OCI-LY7 (cell line): ENCODE results near the gene MCRIP2. TPM values are rescaled to one million over a fixed set of nuclear protein-coding genes. Genes with fewer than 3 reads are reported as not detected.

Source experiments
- Bru-seq: library from RNA; stranded (reverse); fragments of 400-500 nt; gene quantifications from one replicate; lab custom pipeline; 2021; lab: Mats Ljungman, UMichigan
- BruChase-seq, 2 experiments: library from RNA; stranded (reverse); fragments of 400-500 nt; gene quantifications; one replicate each; lab custom pipeline; 2021; lab: Mats Ljungman, UMichigan
- BruUV-seq: library from RNA; stranded (reverse); fragments of 400-500 nt; replicated peaks from 2 replicates; lab custom pipeline; 2021; lab: Mats Ljungman, UMichigan
- CTCF ChIA-PET: fragments of 300-600 bp; sonication (Branson Sonifier 250); formaldehyde crosslinking; loops from one replicate; lab custom pipeline; 2022; ENCODE audit warnings: antibody characterized with exemption; ENCODE audit not compliant: unreplicated experiment; lab: Charles Lee
- POLR2A ChIA-PET: fragments of 300-600 bp; sonication (Branson Sonifier 250); formaldehyde crosslinking; loops from one replicate; lab custom pipeline; 2022; ENCODE audit warnings: antibody characterized with exemption; lab: Charles Lee
- DNase-seq: peaks from one replicate; pipeline ENCODE4 v3.0.0-alpha.2; 2015; ENCODE audit warnings: low spot score
- H2AFZ ChIP-seq: fragments of 200-600 bp; sonication (generic), shearing (Covaris generic); 2 replicates; pipeline ENCODE4 v1.6.1; 2014; ENCODE audit warnings: mild to moderate bottlenecking, antibody characterized with exemption, low read length, moderate library complexity
- H3K27ac ChIP-seq: fragments of 200-600 bp; sonication (generic); 2 replicates; pipeline ENCODE4 v1.5.1; 2014; ENCODE audit warnings: mixed run types, low read depth, mild to moderate bottlenecking, moderate library complexity, low read length, inconsistent platforms; ENCODE audit not compliant: poor library complexity, severe bottlenecking
- H3K36me3 ChIP-seq: fragments of 200-600 bp; sonication (generic); 2 replicates; pipeline ENCODE4 v1.6.1; 2014; ENCODE audit warnings: mild to moderate bottlenecking, antibody characterized with exemption, low read length, moderate library complexity, mixed read lengths; ENCODE audit not compliant: insufficient read depth
- H3K4me1 ChIP-seq: fragments of 200-600 bp; sonication (generic); 2 replicates; pipeline ENCODE4 v1.5.1; 2014; ENCODE audit warnings: mild to moderate bottlenecking, low read length; ENCODE audit not compliant: insufficient read depth, poor library complexity, severe bottlenecking
- H3K4me2 ChIP-seq: fragments of 200-600 bp; sonication (generic); 2 replicates; pipeline ENCODE4 v1.6.1; 2014; ENCODE audit warnings: mild to moderate bottlenecking, low read length
- H3K4me3 ChIP-seq: fragments of 200-600 bp; sonication (generic); 2 replicates; pipeline ENCODE4 v1.5.1; 2014; ENCODE audit warnings: mild to moderate bottlenecking, low read depth, low read length; ENCODE audit not compliant: poor library complexity, severe bottlenecking
- H3K79me2 ChIP-seq: fragments of 200-600 bp; sonication (generic); 2 replicates; pipeline ENCODE4 v1.6.1; 2016; ENCODE audit warnings: low read depth, mild to moderate bottlenecking, low read length, moderate library complexity, mixed read lengths; ENCODE audit not compliant: insufficient read depth
- H3K9me2 ChIP-seq: fragments of 200-600 bp; sonication (generic); 2 replicates; pipeline ENCODE4 v1.6.1; 2016; ENCODE audit warnings: mild to moderate bottlenecking, low read length, mixed read lengths; ENCODE audit not compliant: insufficient read depth
- H3K9me3 ChIP-seq: fragments of 200-600 bp; sonication (generic); 2 replicates; pipeline ENCODE4 v1.6.1; 2014; ENCODE audit warnings: mild to moderate bottlenecking, mixed run types, low read length, mixed read lengths
- H4K20me1 ChIP-seq: fragments of 200-600 bp; sonication (generic); 2 replicates; pipeline ENCODE4 v1.6.1; 2014; ENCODE audit warnings: mild to moderate bottlenecking, antibody characterized with exemption, low read length, moderate library complexity, mixed read lengths; ENCODE audit not compliant: insufficient read depth
- EZH2phosphoT487 ChIP-seq: fragments of 200-600 bp; sonication (generic); IDR thresholded peaks from 2 replicates; pipeline ENCODE4 v1.6.1; 2018; ENCODE audit warnings: low read depth, borderline replicate concordance, mild to moderate bottlenecking, mixed run types, antibody characterized with exemption, low read length, moderate library complexity, mixed read lengths
- intact Hi-C: fragments of 100-400 bp; cut with micrococcal nuclease; formaldehyde crosslinking; loops from one replicate; pipeline ENCODE4 v1.10.0; 2022; ENCODE audit not compliant: unreplicated experiment
- long read RNA-seq: library from polyadenylated mRNA; stranded (forward); transcript quantifications from one replicate; pipeline ENCODE4 v2.0.0, GENCODE V29; 2022
- total RNA-seq, 2 experiments: library from RNA; depleted of rRNA in 1 of 2; stranded (reverse); fragments of >200 nt in 1 of 2; shearing (Covaris generic) in 1 of 2; gene quantifications; 2 replicates each; pipeline ENCODE4 v1.2.3, GENCODE V29; 2014 to 2022
- TF ChIP-seq, protein P1 (sequence below): fragments of 200-600 bp; sonication (generic); conservative IDR thresholded peaks from 2 replicates; pipeline ENCODE4 v1.5.1; 2014; ENCODE audit warnings: mild to moderate bottlenecking, antibody characterized with exemption, low read length, moderate library complexity, mixed read lengths

MCRIP2 gene, protein sequence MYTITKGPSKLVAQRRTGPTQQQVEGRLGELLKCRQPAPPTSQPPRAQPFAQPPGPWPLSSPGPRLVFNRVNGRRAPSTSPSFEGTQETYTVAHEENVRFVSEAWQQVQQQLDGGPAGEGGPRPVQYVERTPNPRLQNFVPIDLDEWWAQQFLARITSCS
- total RNA-seq (2014; rRNA removed; shearing (Covaris generic)) (62.8 and 63.2 TPM in 2 replicates), total RNA-seq (2022) (47.8 and 64.1 TPM in 2 replicates), Bru-seq, nascent RNA (percentile 59 among the genes with signal in this experiment), BruChase-seq, experiment 1, labeled RNA remaining after a 6-hour chase (percentile 71 among the genes with signal in this experiment), BruChase-seq, experiment 2, labeled RNA remaining after a 2-hour chase (percentile 69 among the genes with signal in this experiment)
- long read RNA-seq, transcript MCRIP2-201 (5 exons, 946 nt), result major isoform, 17 of 47 reads
- long read RNA-seq, partial matches to known transcripts, result 15 of 47 reads
- long read RNA-seq, other reads (novel, unspliced or antisense), result 9 of 47 reads

DNA sequence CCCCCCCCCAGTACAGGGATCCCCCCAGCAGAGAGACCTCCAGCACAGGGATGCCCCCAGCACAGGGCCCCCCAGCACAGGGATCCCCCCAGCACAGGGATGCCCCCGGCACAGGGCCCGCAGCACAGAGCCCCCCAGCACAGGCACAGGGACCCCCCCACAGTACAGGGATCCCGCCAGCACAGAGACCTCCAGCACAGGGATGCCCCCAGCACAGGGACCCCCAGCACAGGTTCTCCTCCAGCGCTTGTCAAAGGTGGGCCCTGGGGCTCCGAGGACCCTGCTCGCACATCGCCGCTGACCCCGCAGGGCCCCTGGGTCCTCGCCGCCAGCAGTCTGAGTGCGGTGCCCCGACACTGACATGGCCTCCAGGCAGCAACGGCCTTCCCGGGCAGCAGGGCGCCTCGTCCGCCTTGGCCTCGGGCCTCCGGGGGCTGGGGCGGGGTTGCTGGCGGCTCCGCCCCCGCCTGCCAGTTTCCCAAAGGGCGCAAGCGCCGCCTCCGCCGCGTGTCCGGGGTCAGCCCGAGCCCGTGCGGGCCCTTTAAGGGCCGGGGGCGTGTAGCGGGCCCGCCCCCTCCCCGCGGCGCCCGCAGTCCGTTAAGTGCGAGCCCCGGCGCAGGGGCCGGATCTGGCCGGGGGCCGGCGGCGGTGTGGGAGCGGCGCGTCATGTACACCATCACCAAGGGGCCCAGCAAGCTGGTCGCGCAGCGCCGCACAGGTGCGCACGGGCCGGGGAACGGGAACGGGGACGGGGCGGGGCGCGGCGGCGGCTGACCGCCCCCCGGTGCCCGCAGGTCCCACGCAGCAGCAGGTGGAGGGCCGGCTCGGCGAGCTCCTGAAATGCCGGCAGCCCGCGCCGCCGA is at the start of gene MCRIP2:
MCRIP2 (plus strand) TSS at position 503 of the 863 bp plus-strand sequence; CDS start at position 667, 164 bp downstream.
- Histone ChIP-seq H3K36me3 (no peaks in the 10 kb centered on the region), H3K4me2 (peak within 1 kb of the TSS; percentile 89), H3K79me2 (no peaks in the 10 kb centered on the region; the same call in 1 of the 2 replicates), H3K4me1 (peaks cover 48% of the 10 kb centered on the region), H2AFZ (peak within 1 kb of the TSS; percentile 74), H3K9me2 (no peaks in the 10 kb centered on the region), H4K20me1 (no peaks in the 10 kb centered on the region), H3K4me3 (peak within 1 kb of the TSS; percentile 78), H3K9me3 (no peaks in the 10 kb centered on the region), H3K27ac (peak within 1 kb of the TSS; percentile 40)
- BruUV-seq, result no TSS peak
- intact Hi-C loops, result no loop called here
- peak; percentile 85 for DNase-seq
- ChIA-PET CTCF (no interaction called here), POLR2A (no interaction called here)
- TF ChIP-seq, protein P1, sequence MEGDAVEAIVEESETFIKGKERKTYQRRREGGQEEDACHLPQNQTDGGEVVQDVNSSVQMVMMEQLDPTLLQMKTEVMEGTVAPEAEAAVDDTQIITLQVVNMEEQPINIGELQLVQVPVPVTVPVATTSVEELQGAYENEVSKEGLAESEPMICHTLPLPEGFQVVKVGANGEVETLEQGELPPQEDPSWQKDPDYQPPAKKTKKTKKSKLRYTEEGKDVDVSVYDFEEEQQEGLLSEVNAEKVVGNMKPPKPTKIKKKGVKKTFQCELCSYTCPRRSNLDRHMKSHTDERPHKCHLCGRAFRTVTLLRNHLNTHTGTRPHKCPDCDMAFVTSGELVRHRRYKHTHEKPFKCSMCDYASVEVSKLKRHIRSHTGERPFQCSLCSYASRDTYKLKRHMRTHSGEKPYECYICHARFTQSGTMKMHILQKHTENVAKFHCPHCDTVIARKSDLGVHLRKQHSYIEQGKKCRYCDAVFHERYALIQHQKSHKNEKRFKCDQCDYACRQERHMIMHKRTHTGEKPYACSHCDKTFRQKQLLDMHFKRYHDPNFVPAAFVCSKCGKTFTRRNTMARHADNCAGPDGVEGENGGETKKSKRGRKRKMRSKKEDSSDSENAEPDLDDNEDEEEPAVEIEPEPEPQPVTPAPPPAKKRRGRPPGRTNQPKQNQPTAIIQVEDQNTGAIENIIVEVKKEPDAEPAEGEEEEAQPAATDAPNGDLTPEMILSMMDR, result no peak
- TF ChIP-seq EZH2phosphoT487, result no peak

DNA sequence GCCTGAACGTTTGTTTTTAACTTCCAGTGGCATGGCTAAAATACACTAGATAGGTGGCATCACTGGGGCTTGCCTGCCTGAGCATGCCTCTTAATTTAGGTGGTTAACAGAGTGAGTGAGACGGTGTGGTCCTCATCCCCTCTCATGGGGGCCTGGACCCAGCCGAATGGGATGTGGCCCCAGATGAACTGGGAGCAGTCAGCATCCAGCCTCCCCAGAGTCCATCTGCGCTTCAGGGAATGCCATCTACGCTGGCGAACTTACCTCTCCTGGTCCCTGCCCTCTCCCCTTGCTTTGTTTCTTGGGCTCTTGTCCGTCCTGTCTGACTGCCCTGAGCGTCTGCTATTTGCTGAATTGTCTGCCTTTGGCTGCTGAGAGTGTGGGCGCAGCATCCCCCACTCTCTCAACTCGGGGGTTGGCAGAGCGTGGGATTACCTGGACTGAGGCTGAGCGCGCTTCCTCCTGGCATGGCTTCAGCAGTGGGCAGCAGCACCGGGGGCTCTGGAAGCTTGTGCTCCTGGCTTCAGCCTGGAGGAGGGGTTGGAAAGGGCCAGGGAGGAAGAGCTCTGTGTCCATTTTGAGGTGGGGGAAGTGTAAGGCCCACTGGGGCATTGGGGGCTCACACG is 49.6 kb upstream of the MCRIP2 start:
- TF ChIP-seq, protein P1, result no peak
- TF ChIP-seq EZH2phosphoT487, result no peak
- Histone ChIP-seq H3K4me1 (peaks cover 25% of the 10 kb centered on the region), H3K79me2 (peaks cover 20% of the 10 kb centered on the region; the same call in 1 of the 2 replicates), H3K27ac (no peak overlapping the region), H3K36me3 (peaks cover 4% of the 10 kb centered on the region; the same call in 1 of the 2 replicates), H2AFZ (no peak overlapping the region), H3K9me3 (no peaks in the 10 kb centered on the region), H3K4me3 (no peak overlapping the region), H3K4me2 (no peak overlapping the region), H3K9me2 (no peaks in the 10 kb centered on the region), H4K20me1 (no peaks in the 10 kb centered on the region)
- BruUV-seq, result no TSS peak
- no peak for DNase-seq
- CTCF ChIA-PET, result no interaction called here
- POLR2A ChIA-PET, result no interaction called here
- intact Hi-C loops, result no loop called here
